HepG2 (cell line): ENCODE measurements around the gene NXPE3. TPM values are rescaled to one million over a fixed set of nuclear protein-coding genes. Genes with fewer than 3 reads are reported as not detected.

Experiments
- ATAC-seq: fragments of 200-7000 bp; cut with Tn5 transposase; 3 replicates; pipeline ENCODE4 v1.9.1; 2020; ENCODE audit warnings: mild to moderate bottlenecking, moderate library complexity
- BruUV-seq: library from RNA; stranded (reverse); fragments of 400-500 nt; replicated peaks from 2 replicates; lab custom pipeline; 2021; lab: Mats Ljungman, UMichigan
- CTCF ChIA-PET: fragments of 300-600 bp; formaldehyde crosslinking; extraction: SDS; loops from one replicate; lab custom pipeline; 2021; ENCODE audit warnings: low total read pairs, inconsistent platforms, low intra/inter-chr PET ratio; lab: Yijun Ruan, JAX
- POLR2A ChIA-PET: fragments of 350-600 bp; sonication (Branson Sonifier 250); formaldehyde crosslinking; loops from one replicate; lab custom pipeline; 2020; ENCODE audit warnings: antibody characterized with exemption, inconsistent platforms; lab: Yijun Ruan, JAX
- DNase-seq: peaks from one replicate; pipeline ENCODE4 v3.0.0-alpha.2; 2015; ENCODE audit warnings: low spot score
- FAIRE-seq: peaks from 3 replicates; lab custom pipeline; 2011; peaks lifted over from hg19 to GRCh38; lab: Jason Lieb, UNC
- H2AFZ ChIP-seq: one replicate; pipeline ENCODE4 v1.6.1; 2011; ENCODE audit warnings: low read length, inconsistent platforms
- H3K27ac ChIP-seq: fragments of 300-600 bp; 3 replicates; pipeline ENCODE4 v1.8.0; 2011; ENCODE audit warnings: mixed run types, mild to moderate bottlenecking, mixed read lengths, low read length, inconsistent platforms; ENCODE audit not compliant: insufficient read depth; ENCODE audit errors: extremely low read length
- H3K27me3 ChIP-seq, 2 experiments: fragments of 200-600 bp in 1 of 2; 2 replicates in 1 of 2; 3 replicates in 1 of 2; pipeline versions ENCODE4 v1.6.0 to v1.8.0; 2011; ENCODE audit warnings: low read length in 2 of 2, mild to moderate bottlenecking in 2 of 2, moderate library complexity in 2 of 2, inconsistent platforms in 1 of 2; ENCODE audit not compliant: insufficient read depth in 2 of 2, control insufficient read depth in 1 of 2
- H3K36me3 ChIP-seq, 2 experiments: fragments of 200-600 bp in 1 of 2; replicated peaks in 1 of 2; 2 replicates in 1 of 2; 3 replicates in 1 of 2; pipeline versions ENCODE4 v1.5.1 to v1.8.0; 2011; ENCODE audit warnings: low read length in 2 of 2, inconsistent platforms in 1 of 2; ENCODE audit not compliant: insufficient read depth in 2 of 2, control insufficient read depth in 1 of 2
- H3K4me1 ChIP-seq: 2 replicates; pipeline ENCODE4 v1.5.1; 2012; ENCODE audit warnings: low read length, inconsistent platforms; ENCODE audit not compliant: insufficient read depth
- H3K4me2 ChIP-seq: 2 replicates; pipeline ENCODE4 v1.6.0; 2011; ENCODE audit warnings: low read depth, low read length, inconsistent platforms
- H3K4me3 ChIP-seq, 3 experiments: fragments of 200-600 bp in 1 of 3; sonication (generic), shearing (Covaris generic) in 1 of 3; replicated peaks in 1 of 3; 2 replicates each; pipeline ENCODE4 v1.5.1; 2011 to 2016; ENCODE audit warnings: low read length in 3 of 3, inconsistent platforms in 2 of 3, low read depth in 2 of 3, mild to moderate bottlenecking in 2 of 3, control low read depth in 1 of 3, mixed read lengths in 1 of 3; ENCODE audit not compliant: insufficient read depth in 1 of 3
- H3K79me2 ChIP-seq: one replicate; pipeline ENCODE4 v1.6.1; 2011; ENCODE audit warnings: low read length, inconsistent platforms; ENCODE audit not compliant: insufficient read depth
- H3K9ac ChIP-seq: 2 replicates; pipeline ENCODE4 v1.6.0; 2011; ENCODE audit warnings: mild to moderate bottlenecking, low read depth, low read length, inconsistent platforms; ENCODE audit not compliant: insufficient read depth
- H3K9me3 ChIP-seq: 2 replicates; pipeline ENCODE4 v1.5.1; 2012; ENCODE audit warnings: mild to moderate bottlenecking, low read length
- H4K20me1 ChIP-seq: 2 replicates; pipeline ENCODE4 v1.6.0; 2011; ENCODE audit warnings: inconsistent platforms, mild to moderate bottlenecking, low read length, moderate library complexity; ENCODE audit not compliant: insufficient read depth
- GTF3A ChIP-seq: sonication (generic); formaldehyde crosslinking; conservative IDR thresholded peaks from 2 replicates; pipeline ENCODE4 v1.4.0; 2020; ENCODE audit warnings: mild to moderate bottlenecking, missing genetic modification reagents
- NFE2L2 ChIP-seq: fragments of 150-350 bp; IDR thresholded peaks from 2 replicates; pipeline ENCODE4 v1.6.1; 2014; ENCODE audit warnings: low read length
- POLR2AphosphoS5 ChIP-seq: IDR thresholded peaks from 2 replicates; pipeline ENCODE4 v1.6.1; 2012; ENCODE audit warnings: low read depth, low read length
- ZNF263 ChIP-seq: sonication (generic); formaldehyde crosslinking; IDR thresholded peaks from 2 replicates; pipeline ENCODE4 v1.4.0; 2020; ENCODE audit warnings: missing genetic modification reagents
- WGBS: methylation state at CpG from one replicate; pipeline ENCODE4 v1.1.6; 2017; ENCODE audit warnings: low lambda C conversion rate; 5-methylcytosine and 5-hydroxymethylcytosine counted together
- in situ Hi-C: cut with HindIII; loops from 2 replicates; pipeline ENCODE4 v1.10.0; 2017; ENCODE audit warnings: low pct_unique_long_range_greater_than_20kb; ENCODE audit not compliant: extremely low pct_ligation_motif_present
- intact Hi-C: fragments of 100-400 bp; cut with micrococcal nuclease; formaldehyde crosslinking; loops from one replicate; pipeline ENCODE4 v1.10.0; 2022; ENCODE audit not compliant: unreplicated experiment
- polyA plus RNA-seq, 8 experiments: library from polyadenylated mRNA; depleted of rRNA in 3 of 8; stranded (reverse) in 7 of 8; unstranded in 1 of 8; fragments of >200 nt; fragmentation: Illumina TruSeq in 4 of 8; extraction: Trizol in 4 of 8; gene quantifications; 2 replicates each; pipeline versions ENCODE4 v1.2.1 to v1.2.3, GENCODE V29; 2011 to 2016; ENCODE audit warnings: low read depth in 4 of 8, missing spikeins in 1 of 8, mixed read lengths in 1 of 8; ENCODE audit not compliant: insufficient read depth in 1 of 8
- total RNA-seq, 5 experiments: library from RNA; depleted of rRNA; stranded (reverse); fragments of >200 nt; fragmentation: Illumina TruSeq; extraction: Trizol; gene quantifications; 2 replicates each; pipeline ENCODE4 v1.2.3, GENCODE V29; 2016; ENCODE audit warnings: low read depth in 1 of 5
- TF ChIP-seq, protein P1 (sequence below): IDR thresholded peaks from 2 replicates; pipeline ENCODE4 v1.6.1; 2012; ENCODE audit warnings: low read length, improper control_type of control experiment

The NXPE3 gene
- total and polyA plus RNA-seq, 2 of the 13 experiments (the other 11 are each of a cell fraction or from before 2014, with no cell fraction given) = 3.5 to 4.7 TPM

DNA sequence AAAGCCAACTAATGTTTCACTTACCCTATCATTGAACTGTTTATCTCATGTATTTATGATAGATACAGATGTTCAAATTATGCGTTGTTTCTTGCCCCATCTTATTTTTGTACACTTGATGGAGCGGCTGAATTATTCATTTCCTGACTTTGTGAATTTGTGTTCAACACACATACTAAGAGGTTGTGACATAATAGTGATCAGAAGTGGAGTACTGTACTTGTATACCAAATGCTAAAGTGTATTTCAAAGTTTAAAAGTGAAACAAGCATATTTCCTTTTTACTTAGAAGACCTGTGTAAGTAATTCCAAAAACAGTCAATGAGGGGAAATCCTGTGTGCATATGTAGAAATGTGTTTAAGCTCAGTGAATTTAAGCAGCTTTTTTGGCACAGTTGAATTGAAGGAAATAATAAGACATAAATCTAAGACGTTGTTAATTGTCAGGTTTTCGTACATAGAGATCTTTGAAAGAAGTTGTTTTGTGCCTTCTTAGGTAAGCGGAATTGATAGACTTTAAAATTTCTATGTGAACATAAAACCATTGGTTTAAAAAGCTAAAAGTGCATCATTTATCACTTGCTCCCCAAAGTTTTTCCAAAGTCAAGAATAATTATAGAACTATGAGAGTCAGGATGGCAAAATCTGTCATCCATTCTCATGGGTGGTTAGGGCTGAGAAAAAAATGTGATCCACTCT is 72.2 kb downstream of the NXPE3 start:
- Histone ChIP-seq H3K9ac (peak overlapping the region; percentile 95), H3K4me3 (peak overlapping the region; percentile 87 to 96 (median 95)), H3K4me2 (peak overlapping the region; percentile 84), H3K36me3 (peaks cover 24 to 41% of the 10 kb centered on the region in 2 experiments), H3K4me1 (peaks cover 73% of the 10 kb centered on the region), H3K27me3 (no peaks in the 10 kb centered on the region; a peak in 1 of 5 replicates), H2AFZ (no peak overlapping the region), H3K79me2 (peaks cover 29% of the 10 kb centered on the region), H3K9me3 (no peaks in the 10 kb centered on the region), H3K27ac (peak overlapping the region; percentile 98), H4K20me1 (peaks cover 54% of the 10 kb centered on the region)
- no peak for DNase-seq
- in situ Hi-C loops = no loop called here
- no peak for FAIRE-seq
- ATAC-seq = no peak
- peak; percentile 2; the same call in 1 of the 2 replicates for TF ChIP-seq POLR2AphosphoS5
- TF ChIP-seq, protein P1, sequence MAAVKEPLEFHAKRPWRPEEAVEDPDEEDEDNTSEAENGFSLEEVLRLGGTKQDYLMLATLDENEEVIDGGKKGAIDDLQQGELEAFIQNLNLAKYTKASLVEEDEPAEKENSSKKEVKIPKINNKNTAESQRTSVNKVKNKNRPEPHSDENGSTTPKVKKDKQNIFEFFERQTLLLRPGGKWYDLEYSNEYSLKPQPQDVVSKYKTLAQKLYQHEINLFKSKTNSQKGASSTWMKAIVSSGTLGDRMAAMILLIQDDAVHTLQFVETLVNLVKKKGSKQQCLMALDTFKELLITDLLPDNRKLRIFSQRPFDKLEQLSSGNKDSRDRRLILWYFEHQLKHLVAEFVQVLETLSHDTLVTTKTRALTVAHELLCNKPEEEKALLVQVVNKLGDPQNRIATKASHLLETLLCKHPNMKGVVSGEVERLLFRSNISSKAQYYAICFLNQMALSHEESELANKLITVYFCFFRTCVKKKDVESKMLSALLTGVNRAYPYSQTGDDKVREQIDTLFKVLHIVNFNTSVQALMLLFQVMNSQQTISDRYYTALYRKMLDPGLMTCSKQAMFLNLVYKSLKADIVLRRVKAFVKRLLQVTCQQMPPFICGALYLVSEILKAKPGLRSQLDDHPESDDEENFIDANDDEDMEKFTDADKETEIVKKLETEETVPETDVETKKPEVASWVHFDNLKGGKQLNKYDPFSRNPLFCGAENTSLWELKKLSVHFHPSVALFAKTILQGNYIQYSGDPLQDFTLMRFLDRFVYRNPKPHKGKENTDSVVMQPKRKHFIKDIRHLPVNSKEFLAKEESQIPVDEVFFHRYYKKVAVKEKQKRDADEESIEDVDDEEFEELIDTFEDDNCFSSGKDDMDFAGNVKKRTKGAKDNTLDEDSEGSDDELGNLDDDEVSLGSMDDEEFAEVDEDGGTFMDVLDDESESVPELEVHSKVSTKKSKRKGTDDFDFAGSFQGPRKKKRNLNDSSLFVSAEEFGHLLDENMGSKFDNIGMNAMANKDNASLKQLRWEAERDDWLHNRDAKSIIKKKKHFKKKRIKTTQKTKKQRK = no peak
- no peak for TF ChIP-seq NFE2L2
- TF ChIP-seq GTF3A (CRISPR knock-in tag) = no peak
- TF ChIP-seq ZNF263 (CRISPR knock-in tag) = no peak
- POLR2A ChIA-PET = interaction anchor here (1.1 to 1.9 kb wide), 3 partner anchors 12 to 24 kb away, joined by 3 to 11 read pairs (median 3); no protein-coding TSS in a partner anchor
- BruUV-seq = no TSS peak
- intact Hi-C loops = no loop called here
- CTCF ChIA-PET = no interaction called here
- 46% methylated on average over 5 of the region's 5 CpGs for WGBS
